Activated CD4-positive, CD25-positive, alpha-beta regulatory T cell treated with anti-CD3 and anti-CD28 coated beads, Interleukin-2, amount 50 U/mL, for 72 hours (primary cell): ENCODE measurements around the gene CHIT1.

ENCODE experiments used
- DNase-seq: peaks from one replicate; pipeline ENCODE4 v3.0.0; 2021

The CHIT1 gene

DNA sequence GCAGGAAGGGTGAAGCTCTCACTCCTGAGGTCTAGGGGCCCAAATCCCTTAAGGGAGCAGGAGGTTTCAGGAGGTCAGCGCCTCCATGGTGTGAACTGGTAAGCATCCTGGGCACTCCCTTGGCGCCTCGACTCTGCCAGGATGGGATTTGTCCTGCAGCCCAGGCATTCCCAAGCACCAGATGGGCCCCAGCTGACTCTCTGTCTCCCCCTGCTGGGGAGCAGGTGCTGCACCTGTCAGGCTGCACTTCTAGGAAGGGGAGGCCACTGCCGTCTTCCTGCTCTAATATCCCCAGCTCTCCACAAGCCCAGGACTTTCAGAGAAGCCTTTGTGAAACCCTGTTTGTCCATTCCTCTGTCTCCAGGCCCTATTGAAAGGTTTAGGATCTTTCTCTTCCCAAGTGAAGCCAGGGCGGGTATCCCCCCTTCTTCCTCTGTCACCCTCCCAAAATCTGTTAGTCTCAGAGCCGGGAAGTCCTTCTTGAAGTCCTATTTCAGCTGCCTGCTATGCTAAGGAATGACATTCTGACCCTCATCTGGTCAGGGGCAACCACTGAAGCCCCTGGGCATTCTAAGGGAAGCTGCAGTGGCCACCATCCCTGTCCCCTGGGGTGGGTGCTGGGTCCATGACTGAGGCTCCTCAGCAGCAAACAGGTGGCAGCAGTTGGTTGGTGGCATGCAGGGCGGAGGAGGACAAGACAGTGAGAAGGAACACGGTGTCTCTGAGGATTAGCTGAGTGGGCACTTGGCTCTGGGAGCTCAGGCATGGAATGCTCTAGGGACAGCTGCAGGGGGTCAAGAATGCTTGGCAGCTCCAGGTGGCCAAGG is 57.1 kb downstream of the CHIT1 start:
- DNase-seq, result peak; percentile 41

GRCh38 chr1:203171341-203172183 is 57.9 kb downstream of the CHIT1 start:
- DNase-seq, result no peak

DNA sequence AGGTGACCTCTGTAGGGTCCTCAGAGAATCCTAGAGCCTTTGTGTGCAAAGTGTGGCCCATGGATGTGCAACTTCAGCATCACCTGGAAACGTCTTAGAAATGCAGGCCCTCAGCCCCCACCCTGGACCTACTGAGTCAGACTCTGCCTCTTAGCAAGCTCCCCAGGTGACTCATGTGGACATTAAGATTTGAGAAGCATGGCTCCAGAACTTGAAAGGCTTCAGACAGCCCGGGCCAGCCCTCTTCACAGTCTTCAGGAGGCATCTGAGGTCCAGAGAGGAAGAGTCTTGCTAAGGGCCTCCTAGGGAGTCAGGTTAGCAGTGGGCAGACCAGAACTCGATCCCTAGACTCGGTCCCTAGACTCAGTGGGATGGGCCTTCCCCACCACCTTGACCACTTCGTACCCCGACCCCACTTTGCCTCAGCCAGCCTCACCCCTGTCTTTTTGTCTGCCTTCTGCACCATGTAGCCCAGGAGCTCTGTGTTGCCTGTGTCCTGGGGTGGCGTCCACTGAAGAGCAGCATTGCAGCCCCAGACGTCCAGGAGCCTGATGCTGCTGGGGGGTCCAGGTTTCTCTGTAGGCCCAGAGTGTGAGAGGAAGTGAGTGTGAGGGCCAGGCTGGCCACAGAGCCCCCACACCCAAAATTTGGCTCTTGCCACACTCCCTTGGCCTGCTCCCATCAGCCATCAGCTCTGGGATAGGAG is 58.7 kb downstream of the CHIT1 start:
- no peak for DNase-seq

DNA sequence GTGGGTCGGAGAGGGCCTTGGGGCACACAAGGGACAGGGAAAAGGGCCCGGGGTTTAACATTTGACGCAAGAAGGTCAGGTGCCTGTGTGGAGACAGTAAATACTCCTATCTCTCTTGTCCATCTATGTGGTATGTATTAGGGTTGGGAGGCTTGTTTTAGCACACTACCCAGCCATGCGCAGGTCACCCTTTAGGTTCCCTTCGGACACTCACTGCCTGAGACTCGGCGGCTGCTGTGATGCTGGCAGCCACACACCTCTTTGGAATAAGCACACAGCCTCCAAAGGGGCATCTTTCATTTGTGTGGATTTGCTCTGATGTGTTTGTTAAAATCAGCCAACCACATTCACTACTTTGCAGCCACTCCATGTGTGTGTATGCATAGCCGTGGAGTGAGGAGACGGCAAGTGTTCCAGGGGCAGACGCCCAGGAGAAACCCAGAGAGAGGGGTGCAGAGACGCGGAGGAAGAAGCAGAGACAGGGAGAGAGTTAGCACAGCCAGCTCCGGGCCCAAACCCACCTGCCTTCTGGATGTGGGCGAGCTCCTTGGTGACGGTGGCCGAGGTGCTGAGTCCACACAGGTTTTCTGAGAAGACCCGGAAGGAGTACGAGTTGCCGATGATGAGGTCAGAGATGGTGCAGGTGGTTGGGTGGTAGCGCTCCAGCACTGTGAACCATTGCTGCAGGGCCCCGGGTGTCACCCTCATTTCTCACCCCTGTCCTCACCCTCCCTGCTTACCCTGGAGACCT is 59.5 kb downstream of the CHIT1 start:
- no peak for DNase-seq

GRCh38 chr1:203168991-203169390 is 60.5 kb downstream of the CHIT1 start:
- DNase-seq, result no peak

DNA sequence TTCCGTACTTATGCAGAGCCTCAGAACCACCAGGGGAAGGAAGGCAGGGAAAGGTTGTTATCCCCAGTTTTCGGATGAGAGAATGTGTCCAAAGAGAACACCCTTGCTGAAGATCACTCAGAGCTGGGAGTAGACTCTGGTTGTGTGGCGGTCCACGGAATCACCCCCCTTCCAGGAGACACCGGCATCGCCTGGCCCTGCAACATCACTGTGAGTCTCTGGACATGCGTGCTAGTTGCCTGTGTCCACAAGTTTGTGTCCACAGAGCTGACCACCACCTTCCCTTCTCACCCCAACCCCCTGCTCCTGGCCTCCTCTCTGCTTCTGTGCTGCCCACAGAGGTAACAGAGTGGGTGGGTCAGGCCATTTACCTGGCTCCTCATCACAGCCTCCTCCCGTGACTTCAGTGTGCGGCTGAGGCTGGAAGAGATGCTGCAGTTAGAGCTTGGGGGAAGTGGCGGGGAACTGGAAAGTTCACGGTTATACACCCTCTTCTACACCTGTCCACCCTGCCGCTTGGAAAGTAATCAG is 61.2 kb downstream of the CHIT1 start:
- no peak for DNase-seq

GRCh38 chr1:203167913-203168200 is 61.6 kb downstream of the CHIT1 start:
- DNase-seq, result no peak

DNA sequence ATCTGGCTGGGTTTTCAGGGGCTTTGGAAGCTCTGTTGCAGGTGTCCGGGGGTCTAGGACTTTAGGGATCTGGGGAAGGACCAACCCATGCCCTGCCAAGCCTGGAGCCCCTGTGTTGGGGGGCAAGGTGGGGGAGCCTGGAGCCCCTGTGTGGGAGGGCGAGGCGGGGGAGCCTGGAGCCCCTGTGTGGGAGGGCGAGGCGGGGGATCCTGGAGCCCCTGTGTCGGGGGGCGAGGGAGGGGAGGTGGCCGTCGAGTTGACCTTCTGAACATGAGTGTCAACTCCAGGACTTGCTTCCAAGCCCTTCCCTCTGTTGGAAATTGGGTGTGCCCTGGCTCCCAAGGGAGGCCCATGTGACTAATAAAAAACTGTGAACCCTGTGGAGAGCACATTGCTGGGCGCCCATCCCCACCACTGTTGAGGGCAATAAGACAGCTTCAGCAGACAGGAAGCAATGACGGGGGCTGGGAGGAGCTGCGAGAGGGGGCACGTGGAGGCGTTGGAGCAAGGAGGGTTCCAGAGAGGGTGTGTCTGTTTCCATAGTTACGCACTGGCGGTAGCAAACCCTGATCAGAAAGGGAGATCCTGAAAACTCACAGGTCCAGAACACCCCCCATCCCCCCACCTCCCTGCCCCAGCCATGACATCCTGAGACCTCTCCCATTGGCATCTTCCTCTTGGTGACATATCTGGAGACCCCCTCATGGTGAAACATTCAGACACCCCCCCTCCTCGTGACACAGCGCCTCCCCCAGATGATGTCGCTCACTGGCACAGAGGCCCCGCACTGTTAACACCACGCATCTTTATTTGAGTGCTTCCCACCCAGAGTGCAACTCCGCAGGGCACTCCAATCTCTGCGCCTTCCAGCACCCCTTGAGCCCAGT is 62.2 kb downstream of the CHIT1 start:
- DNase-seq, result no peak

GRCh38 chr1:203166192-203166940 is 63.1 kb downstream of the CHIT1 start:
- DNase-seq, result no peak
